ACHN (cell line): ENCODE data around the gene COG7.
"Not testable (repeated sequence)": the region's sequence is repeated elsewhere in the genome, so short reads cannot be mapped to it uniquely, and the experiment has no call there.

Experiments used
- DNase-seq: peaks from one replicate; pipeline ENCODE4 v3.0.0-alpha.2; 2015
- in situ Hi-C: cut with HindIII; loops from 2 replicates; pipeline ENCODE4 v1.10.0; 2017; ENCODE audit warnings: low sequenced_read_pairs, low pct_ligation_motif_present, low pct_unique_long_range_greater_than_20kb

COG7 gene

DNA sequence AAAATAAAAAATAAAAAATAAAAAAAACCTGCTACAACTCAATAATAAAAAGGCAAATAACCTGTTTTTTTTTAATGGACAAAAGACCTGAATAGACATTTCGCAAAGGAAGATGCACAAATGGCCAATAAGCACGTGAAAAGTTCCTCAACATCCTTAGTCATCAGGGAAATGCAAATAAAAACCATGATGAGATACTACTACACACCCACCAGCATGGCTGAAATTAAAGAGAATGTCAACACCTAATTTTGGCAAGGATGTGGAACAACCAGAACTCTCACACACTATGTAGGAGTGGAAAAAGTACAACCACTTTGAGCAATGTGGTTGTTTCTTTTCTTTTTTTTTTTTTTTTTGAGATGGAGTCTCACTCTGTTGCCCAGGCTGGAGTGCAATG is 24.6 kb downstream of the COG7 start:
- DNase-seq: no peak
- in situ Hi-C loops: loop anchor here (25.0 kb wide), 1 partner anchor 241 kb away; the partner anchor contains the start of gene SCNN1G

DNA sequence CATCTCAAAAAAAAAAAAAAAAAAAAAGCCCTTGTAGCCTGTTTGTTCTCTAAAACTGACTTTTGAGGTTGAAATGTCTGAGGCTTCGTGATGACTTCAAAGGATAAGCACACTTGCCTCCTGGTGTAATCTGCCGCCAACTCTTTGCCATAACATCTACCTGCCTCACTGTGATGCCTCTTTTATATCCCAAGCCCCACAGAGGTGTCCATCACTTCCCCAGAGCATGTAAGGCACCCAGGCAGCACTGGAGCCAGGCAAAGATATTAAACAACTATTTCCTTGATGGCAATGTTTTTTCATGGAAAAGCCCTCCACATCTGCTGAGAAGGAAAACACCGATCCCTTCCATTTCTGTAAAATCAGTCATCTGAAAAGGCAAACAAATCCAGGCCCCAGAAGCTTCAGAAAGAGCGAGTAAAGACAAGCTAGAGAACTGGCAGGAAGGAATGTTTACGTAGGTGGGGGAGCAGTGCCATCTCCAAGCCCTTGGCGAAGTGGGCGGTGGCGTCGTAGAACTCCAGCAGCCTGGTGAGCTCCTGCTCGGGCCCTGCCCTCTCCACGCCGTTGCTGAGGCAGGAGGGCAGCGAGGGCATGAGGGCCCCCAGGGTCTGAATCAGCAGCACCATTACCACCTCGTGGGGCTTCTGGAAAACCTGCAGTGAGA is 28.6 kb downstream of the COG7 start:
- no peak for DNase-seq
- in situ Hi-C loops: no loop called here

- in situ Hi-C loops: no loop called here
- peak; percentile 57 for DNase-seq
These were observed 29.4 kb downstream of the COG7 start for GRCh38 chr16:23423496-23424049.

DNA sequence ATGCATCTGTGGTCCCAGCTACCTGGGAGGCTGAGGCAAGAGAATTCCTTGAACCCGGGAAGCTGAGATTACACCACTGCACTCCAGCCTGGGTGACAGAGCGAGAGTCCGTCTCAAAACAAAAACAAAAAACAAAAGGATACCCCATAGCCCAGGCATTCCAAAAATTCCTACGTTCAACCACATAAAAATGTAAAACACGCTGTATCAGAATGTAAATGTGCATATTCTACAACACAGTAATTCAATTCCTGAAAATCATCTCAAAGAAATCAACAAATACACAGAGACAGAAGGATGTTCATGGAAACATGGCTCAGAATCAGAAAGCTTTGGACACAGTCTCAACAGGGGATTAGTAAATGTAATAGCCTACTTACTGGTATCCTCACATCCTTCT is 33.0 kb downstream of the COG7 start:
- DNase-seq: no peak
- in situ Hi-C loops: no loop called here

DNA sequence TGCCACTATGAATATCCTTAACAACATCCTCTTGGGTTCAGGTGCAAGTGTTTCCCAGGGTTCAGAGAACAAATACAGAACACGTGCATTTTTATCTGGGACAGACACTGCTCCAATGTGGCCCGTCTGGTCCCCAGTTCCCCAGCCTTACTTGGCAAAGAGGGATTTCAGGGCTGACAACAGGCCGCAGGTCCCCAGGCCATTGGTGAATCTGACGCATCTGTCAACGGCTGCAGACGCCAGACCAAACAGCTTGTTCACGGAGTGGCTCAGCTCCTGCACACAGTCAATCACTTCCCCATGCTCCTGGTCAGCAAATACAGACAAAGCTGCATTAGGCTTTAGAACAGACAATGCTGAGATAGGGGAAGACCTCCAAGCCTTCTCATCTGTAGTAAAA is 36.2 kb downstream of the COG7 start:
- in situ Hi-C loops: no loop called here
- DNase-seq: no peak

GRCh38 chr16:23414731-23415130 is 38.3 kb downstream of the COG7 start:
- in situ Hi-C loops: no loop called here
- DNase-seq: no peak

DNA sequence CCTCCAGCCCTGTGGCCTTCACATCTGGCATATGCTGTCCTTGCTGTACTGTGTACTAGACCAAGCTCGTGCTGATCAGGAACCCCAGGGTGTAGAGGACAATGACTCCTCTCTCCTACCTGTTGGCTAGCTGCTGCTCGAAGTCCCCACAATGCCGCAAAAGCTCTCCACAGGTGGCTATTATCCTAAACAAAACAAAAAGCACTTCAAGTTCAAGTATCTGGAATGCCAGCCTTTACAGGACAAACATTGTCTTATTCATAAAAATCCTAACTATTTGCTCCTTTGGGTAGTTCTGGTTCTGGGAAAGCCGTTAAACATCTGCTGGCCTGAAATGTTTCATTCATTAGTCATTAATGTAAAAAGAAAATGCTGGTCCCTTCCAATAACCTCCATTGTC is 42.8 kb downstream of the COG7 start:
- in situ Hi-C loops: no loop called here
- DNase-seq: no peak

GRCh38 chr16:23409522-23409921 is 43.5 kb downstream of the COG7 start:
- in situ Hi-C loops: no loop called here
- DNase-seq: no peak

- peak; percentile 29 for DNase-seq
- in situ Hi-C loops: no loop called here
These were observed 44.1 kb downstream of the COG7 start for GRCh38 chr16:23408823-23409298.

GRCh38 chr16:23408242-23408822 is 44.7 kb downstream of the COG7 start:
- in situ Hi-C loops: no loop called here
- no peak for DNase-seq

- no peak for DNase-seq
- in situ Hi-C loops: no loop called here
These were observed 45.4 kb downstream of the COG7 start for GRCh38 chr16:23407436-23408127.

GRCh38 chr16:23406546-23407240 is 46.3 kb downstream of the COG7 start:
- in situ Hi-C loops: no loop called here
- DNase-seq: no peak

DNA sequence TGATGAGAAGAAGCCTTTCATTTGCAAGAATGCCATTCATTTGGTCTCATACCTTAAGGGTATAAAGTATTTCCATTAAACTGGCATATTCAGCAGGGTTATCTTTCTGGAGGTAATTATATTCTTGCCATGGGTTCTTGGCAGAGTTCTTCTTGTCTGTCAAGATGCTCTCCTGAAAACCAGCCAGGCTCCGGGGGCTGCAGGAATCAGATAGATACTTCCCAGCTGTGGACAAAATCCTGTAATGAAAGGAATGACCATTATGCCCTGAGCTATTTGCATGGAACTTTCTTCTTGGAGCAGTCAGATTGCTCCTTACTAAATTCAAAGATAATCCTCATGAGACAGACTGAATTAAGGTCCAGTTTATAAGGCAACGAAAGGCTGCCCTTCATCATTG is 47.0 kb downstream of the COG7 start:
- DNase-seq: no peak
- in situ Hi-C loops: no loop called here

DNA sequence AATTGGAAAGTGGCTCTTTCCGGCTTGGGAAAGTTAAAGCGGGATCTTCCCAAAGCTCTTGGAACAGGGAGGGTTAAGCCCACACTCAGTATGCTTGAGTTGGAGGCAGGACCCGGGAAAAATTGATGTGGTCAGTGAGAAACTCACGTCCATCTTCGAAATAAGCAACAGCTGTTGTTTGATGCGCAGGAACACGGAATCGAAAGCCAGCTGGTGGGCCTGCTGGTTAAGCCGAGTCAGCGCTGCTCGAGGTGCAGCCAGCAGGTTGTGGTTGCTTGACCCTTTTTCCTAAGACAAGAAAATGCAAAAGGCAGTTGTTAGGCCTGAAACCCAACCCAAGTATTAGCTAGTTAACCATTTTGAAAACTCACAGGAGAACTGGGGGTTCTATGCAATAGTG is 49.4 kb downstream of the COG7 start:
- in situ Hi-C loops: no loop called here
- DNase-seq: no peak

GRCh38 chr16:23402100-23402499 is 50.9 kb downstream of the COG7 start:
- in situ Hi-C loops: no loop called here

GRCh38 chr16:23401139-23401538 is 51.9 kb downstream of the COG7 start:
- in situ Hi-C loops: no loop called here
- no peak for DNase-seq

More at GRCh38 chr16:23402100-23402499, 50.9 kb downstream of the COG7 start:
- DNase-seq: no peak

- in situ Hi-C loops, DNase-seq: not testable (repeated sequence)
These were observed 52.5 kb downstream of the COG7 start for GRCh38 chr16:23400447-23400846.

GRCh38 chr16:23398987-23399805 is 53.8 kb downstream of the COG7 start:
- DNase-seq: peak; percentile 14
- in situ Hi-C loops: no loop called here
